ENCODE data around the gene PDHB. TPM values are rescaled to one million over a fixed set of nuclear protein-coding genes. Genes with fewer than 3 reads are reported as not detected.

The PDHB gene
- total RNA-seq, 4 donors from 2014 or later, result 51.5 to 139 (median 77.0) TPM

DNA sequence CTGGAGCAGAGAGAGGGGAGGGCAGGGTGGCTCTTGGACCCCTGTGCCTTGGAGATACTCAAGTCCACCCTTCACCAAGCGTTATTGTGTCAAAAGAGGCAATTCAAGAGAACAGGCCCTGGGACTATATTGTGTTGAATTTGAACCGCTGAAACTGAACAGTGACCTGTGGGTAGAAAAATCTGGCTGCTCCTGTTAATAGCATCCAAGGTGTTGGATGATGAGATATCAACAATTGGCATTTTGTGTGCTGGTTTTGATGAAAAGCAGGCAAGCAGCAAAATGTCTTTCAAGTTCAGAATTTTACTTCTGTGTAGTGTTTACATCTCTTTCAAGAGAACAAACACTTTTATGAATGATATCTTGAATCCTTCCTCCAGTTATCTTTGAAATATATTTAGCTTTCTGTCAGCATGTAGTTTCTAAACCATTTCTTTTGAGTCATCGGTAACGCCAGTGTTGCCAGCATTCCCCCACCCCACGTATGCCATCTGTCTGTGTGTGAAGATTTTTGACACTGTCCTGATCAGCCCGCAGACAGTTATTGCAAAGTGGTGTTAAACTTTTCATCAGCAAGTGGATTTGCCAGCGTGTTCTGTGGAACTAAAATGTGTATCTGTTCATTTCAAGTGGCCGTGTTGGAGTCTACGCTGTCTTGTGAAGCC lies 34.8 kb downstream of the PDHB start:
- Histone ChIP-seq H3K9me3 (no peaks in the 10 kb centered on the region), H3K27ac (no peak overlapping the region), H3K4me1 (no peaks in the 10 kb centered on the region), H3K4me3 (replicated peaks in 1 of 3) (no peak overlapping the region), H3K36me3 (peaks cover 54 to 55% of the 10 kb centered on the region in 2 donors), H3K27me3 (no peaks in the 10 kb centered on the region)
- intact Hi-C loops (cut with DNase I), result no loop called here
- no peak for TF ChIP-seq POLR2A (IDR thresholded peaks at IDR 0.05)
- TF ChIP-seq, protein P1, sequence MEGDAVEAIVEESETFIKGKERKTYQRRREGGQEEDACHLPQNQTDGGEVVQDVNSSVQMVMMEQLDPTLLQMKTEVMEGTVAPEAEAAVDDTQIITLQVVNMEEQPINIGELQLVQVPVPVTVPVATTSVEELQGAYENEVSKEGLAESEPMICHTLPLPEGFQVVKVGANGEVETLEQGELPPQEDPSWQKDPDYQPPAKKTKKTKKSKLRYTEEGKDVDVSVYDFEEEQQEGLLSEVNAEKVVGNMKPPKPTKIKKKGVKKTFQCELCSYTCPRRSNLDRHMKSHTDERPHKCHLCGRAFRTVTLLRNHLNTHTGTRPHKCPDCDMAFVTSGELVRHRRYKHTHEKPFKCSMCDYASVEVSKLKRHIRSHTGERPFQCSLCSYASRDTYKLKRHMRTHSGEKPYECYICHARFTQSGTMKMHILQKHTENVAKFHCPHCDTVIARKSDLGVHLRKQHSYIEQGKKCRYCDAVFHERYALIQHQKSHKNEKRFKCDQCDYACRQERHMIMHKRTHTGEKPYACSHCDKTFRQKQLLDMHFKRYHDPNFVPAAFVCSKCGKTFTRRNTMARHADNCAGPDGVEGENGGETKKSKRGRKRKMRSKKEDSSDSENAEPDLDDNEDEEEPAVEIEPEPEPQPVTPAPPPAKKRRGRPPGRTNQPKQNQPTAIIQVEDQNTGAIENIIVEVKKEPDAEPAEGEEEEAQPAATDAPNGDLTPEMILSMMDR (IDR thresholded peaks at IDR 0.05), result no peak
- WGBS, 2 donors, result 94 to 97% methylated on average over 9 of the region's 9 CpGs
- no peak for DNase-seq

DNA sequence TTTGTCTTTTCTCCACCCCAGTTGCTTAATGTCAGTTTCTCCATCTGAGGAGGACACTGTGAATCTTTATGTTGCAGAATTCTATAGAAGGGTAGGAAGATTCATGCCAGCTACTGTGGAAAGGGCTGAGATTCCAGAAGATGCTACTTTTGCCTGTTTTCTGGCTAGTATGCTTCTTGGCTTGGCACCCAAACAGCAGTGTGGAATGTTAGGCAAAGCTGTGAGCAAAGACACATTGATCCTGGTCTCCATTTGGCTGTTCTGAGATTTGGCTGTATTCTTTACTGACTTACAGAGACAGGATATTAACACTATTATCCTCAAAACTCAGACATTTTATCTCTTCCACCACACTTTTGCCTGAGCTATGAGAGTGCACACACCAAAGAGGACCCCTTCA lies 39.3 kb downstream of the PDHB start:
- Histone ChIP-seq H3K27me3 (no peaks in the 10 kb centered on the region), H3K9me3 (no peaks in the 10 kb centered on the region), H3K27ac (no peak overlapping the region), H3K4me3 (replicated peaks in 1 of 3) (no peak overlapping the region), H3K36me3 (peaks cover 38 to 46% of the 10 kb centered on the region in 2 donors), H3K4me1 (peaks cover 0 to 1% of the 10 kb centered on the region in 2 donors)
- TF ChIP-seq POLR2A (IDR thresholded peaks at IDR 0.05), result no peak
- TF ChIP-seq, protein P1 (IDR thresholded peaks at IDR 0.05), result no peak
- intact Hi-C loops (cut with DNase I), result no loop called here
- DNase-seq, result no peak

DNA sequence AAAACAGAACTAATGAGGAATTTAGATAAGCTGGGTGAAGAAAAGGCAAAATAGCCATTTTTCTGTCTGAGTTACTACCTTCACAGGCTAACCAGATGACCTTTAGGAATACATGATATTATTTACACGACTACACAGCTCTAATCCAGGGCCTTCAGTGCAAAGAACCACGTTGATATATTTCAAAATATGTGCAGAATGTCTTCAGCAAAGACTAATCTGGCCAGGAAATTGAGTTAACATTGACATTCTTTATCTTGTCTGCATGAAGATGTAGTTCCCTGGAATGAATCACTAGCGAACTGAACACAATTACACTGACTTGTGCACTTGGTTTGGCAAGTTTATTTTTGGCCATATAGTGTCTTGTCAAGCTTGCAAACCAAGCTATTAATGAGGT lies 41.5 kb downstream of the PDHB start:
- TF ChIP-seq, protein P1 (IDR thresholded peaks at IDR 0.05), result no peak
- no peak for TF ChIP-seq POLR2A (IDR thresholded peaks at IDR 0.05)
- no peaks in the 10 kb centered on the region for H3K27me3 ChIP-seq
- H3K4me1 ChIP-seq, result peaks cover 17 to 21% of the 10 kb centered on the region in 2 donors
- no peak overlapping the region for H3K4me3 ChIP-seq (replicated peaks in 1 of 3)
- intact Hi-C loops (cut with DNase I), result no loop called here
- H3K36me3 ChIP-seq, result peaks cover 21 to 24% of the 10 kb centered on the region in 2 donors
- no peak for DNase-seq
- H3K27ac ChIP-seq, result peak overlapping the region in 1 of 3 donors; percentile 11
- 43 to 77% methylated on average over 3 of the region's 3 CpGs for WGBS, 2 donors
- H3K9me3 ChIP-seq, result no peaks in the 10 kb centered on the region

DNA sequence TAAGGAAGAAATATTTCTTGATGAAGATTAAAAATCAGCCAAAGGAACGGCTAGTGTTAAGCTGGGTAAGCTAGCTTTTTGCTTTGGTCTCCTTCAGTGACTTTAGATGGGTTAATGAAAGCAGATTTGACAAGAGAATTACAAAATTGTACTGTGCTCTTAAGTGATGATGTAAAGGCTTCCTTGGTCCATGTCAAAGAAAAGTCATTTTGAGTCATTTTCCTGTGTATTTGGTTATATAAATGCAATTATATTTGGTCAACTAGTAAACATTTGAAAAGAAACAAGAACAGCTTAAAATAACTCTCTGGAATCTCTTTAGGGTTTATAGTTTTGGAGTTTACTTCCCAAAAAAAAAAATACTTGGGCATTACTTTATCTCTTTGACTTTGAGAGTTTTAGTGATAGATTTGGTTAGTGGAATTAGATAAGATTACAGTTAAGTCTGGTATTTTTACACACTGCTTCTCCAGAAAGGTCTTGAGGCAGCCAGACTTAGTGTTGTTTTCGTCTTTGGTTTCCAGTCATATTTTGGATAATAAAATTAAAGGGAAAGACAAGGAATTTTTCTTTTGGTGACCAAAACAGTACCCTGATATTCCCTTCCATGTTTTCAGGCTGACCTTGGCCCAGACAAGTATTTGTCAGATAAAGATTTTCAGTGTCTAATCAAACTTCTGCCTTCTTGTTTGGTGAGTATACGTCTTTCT lies 42.3 kb downstream of the PDHB start:
- Histone ChIP-seq H3K27ac (peak overlapping the region in 1 of 3 donors; percentile 11), H3K4me1 (peaks cover 23 to 30% of the 10 kb centered on the region in 2 donors), H3K36me3 (peaks cover 13 to 16% of the 10 kb centered on the region in 2 donors), H3K27me3 (no peaks in the 10 kb centered on the region), H3K4me3 (replicated peaks in 1 of 3) (no peak overlapping the region), H3K9me3 (no peaks in the 10 kb centered on the region)
- intact Hi-C loops (cut with DNase I), result no loop called here
- 81 to 83% methylated on average over 3 of the region's 3 CpGs for WGBS, 2 donors
- DNase-seq, result no peak
- TF ChIP-seq, protein P1 (IDR thresholded peaks at IDR 0.05), result no peak
- no peak for TF ChIP-seq POLR2A (IDR thresholded peaks at IDR 0.05)

DNA sequence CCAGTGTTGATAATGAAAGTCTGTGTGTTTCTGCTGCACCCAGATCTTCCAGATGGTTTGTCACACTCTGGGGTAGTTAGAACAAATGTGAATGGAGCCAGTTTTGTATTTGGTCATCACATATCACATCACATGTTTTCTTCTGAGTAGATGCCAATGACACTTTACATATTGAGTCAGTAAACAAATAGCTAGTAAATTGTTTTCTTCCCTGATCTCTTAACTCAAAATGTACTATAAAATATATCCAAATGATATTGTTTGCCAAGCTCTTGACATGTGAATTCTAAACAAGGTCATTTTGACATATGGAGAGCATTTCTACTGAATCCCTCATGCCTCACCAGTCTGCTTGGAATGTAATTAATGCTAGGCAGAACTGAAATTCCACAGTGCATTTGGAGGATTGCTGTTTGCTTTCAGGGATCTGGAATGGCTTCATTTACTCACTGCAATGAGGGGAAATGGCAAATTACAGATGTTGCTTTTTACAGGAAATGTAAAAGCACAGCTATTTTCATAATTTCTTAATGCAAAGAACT lies 45.0 kb downstream of the PDHB start:
- intact Hi-C loops (cut with DNase I), result no loop called here
- H3K9me3 ChIP-seq, result no peaks in the 10 kb centered on the region
- H3K27ac ChIP-seq, result peak overlapping the region; percentile 34 to 71 (median 41)
- no peak for DNase-seq
- no peaks in the 10 kb centered on the region for H3K27me3 ChIP-seq
- no peaks in the 10 kb centered on the region for H3K36me3 ChIP-seq
- no peak overlapping the region for H3K4me3 ChIP-seq (replicated peaks in 1 of 3)
- TF ChIP-seq, protein P1 (IDR thresholded peaks at IDR 0.05), result no peak
- TF ChIP-seq POLR2A (IDR thresholded peaks at IDR 0.05), result no peak
- H3K4me1 ChIP-seq, result peaks cover 32 to 47% of the 10 kb centered on the region in 2 donors
